Activated naive CD4-positive, alpha-beta T cell treated with anti-CD3 and anti-CD28 coated beads, Interleukin-2, amount 10 ng/mL, durations not matched to agents 7 days and 5 days (primary cell): ENCODE results near the gene PAX5.

ENCODE experiments used
- CTCF ChIA-PET: fragments of 350-600 bp; sonication (Branson Sonifier 250); formaldehyde crosslinking; loops from one replicate; lab custom pipeline; 2021; ENCODE audit warnings: antibody characterized with exemption; lab: Charles Lee
- DNase-seq: peaks from one replicate; pipeline ENCODE4 v3.0.0-alpha.2; 2020
- H3K27ac Mint-ChIP-seq: one replicate; pipeline ENCODE4 v1.8.0; 2021; ENCODE audit warnings: mild to moderate bottlenecking, moderate library complexity, mixed read lengths
- H3K27me3 Mint-ChIP-seq: one replicate; pipeline ENCODE4 v1.8.0; 2021; ENCODE audit warnings: mild to moderate bottlenecking, mixed read lengths
- H3K36me3 Mint-ChIP-seq: one replicate; pipeline ENCODE4 v1.8.0; 2021; ENCODE audit warnings: mixed read lengths
- H3K4me1 Mint-ChIP-seq: one replicate; pipeline ENCODE4 v1.8.0; 2021; ENCODE audit warnings: mixed read lengths
- H3K4me3 Mint-ChIP-seq: one replicate; pipeline ENCODE4 v1.8.0; 2021; ENCODE audit warnings: mild to moderate bottlenecking, moderate library complexity, mixed read lengths
- H3K9me3 Mint-ChIP-seq: one replicate; pipeline ENCODE4 v1.8.0; 2021; ENCODE audit warnings: mixed read lengths

The PAX5 gene

GRCh38 chr9:36939655-36940499 lies 94.2 kb downstream of the PAX5 start:
- Mint-ChIP-seq H3K4me3 (no peak overlapping the region), H3K27me3 (peaks cover 27% of the 10 kb centered on the region), H3K36me3 (no peaks in the 10 kb centered on the region), H3K9me3 (no peaks in the 10 kb centered on the region), H3K4me1 (no peaks in the 10 kb centered on the region), H3K27ac (no peak overlapping the region)
- CTCF ChIA-PET: no interaction called here
- no peak for DNase-seq

DNA sequence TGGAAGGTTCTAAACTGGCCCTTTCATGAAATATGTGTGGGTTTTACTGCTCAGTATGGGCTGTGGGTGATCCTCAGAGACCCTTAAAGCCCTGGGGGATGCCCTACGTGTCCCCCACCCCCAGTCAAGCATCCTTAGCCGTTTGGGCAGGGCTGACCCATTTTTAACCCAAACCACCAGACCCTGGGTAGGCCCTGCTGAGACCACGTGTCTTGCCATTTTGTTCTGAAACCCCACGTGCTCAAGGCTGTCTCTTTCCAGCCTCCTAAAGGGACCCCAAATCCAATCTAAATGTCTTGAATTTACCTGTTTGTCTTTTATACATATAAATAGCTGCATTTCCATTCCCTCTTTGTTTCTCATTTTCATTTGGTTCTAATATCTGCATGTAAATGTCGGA lies 94.9 kb downstream of the PAX5 start:
- H3K4me3 Mint-ChIP-seq: no peak overlapping the region
- H3K27ac Mint-ChIP-seq: no peak overlapping the region
- no peaks in the 10 kb centered on the region for H3K4me1 Mint-ChIP-seq
- no peak for DNase-seq
- no peaks in the 10 kb centered on the region for H3K9me3 Mint-ChIP-seq
- CTCF ChIA-PET: no interaction called here
- peaks cover 21% of the 10 kb centered on the region for H3K27me3 Mint-ChIP-seq
- H3K36me3 Mint-ChIP-seq: no peaks in the 10 kb centered on the region

GRCh38 chr9:36938617-36939016 lies 95.5 kb downstream of the PAX5 start:
- DNase-seq: no peak
- CTCF ChIA-PET: no interaction called here
- Mint-ChIP-seq H3K4me3 (no peak overlapping the region), H3K9me3 (no peaks in the 10 kb centered on the region), H3K36me3 (no peaks in the 10 kb centered on the region), H3K27ac (no peak overlapping the region), H3K27me3 (peaks cover 21% of the 10 kb centered on the region), H3K4me1 (no peaks in the 10 kb centered on the region)

DNA sequence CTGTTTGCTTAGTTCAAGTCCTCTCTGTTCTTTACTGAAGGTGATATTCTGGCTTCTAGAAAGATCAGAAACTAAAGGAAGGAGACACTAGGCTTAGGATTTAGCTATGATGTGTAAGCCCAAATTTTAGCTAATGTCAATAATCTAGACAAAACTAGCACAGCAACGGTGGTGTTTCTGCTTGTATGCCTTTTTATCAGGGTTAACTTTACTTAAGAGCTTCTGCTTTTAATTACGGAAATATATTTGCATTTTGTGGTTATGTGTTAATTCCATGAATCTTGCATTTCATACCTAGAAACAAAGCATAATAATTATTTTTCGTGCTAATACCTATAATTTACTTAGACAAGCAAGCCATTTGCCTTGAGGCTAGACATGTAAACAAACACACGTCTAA lies 96.1 kb downstream of the PAX5 start:
- Mint-ChIP-seq H3K36me3 (no peaks in the 10 kb centered on the region), H3K4me3 (no peak overlapping the region), H3K9me3 (no peaks in the 10 kb centered on the region), H3K27me3 (peaks cover 21% of the 10 kb centered on the region), H3K4me1 (no peaks in the 10 kb centered on the region), H3K27ac (no peak overlapping the region)
- no peak for DNase-seq
- CTCF ChIA-PET: no interaction called here

DNA sequence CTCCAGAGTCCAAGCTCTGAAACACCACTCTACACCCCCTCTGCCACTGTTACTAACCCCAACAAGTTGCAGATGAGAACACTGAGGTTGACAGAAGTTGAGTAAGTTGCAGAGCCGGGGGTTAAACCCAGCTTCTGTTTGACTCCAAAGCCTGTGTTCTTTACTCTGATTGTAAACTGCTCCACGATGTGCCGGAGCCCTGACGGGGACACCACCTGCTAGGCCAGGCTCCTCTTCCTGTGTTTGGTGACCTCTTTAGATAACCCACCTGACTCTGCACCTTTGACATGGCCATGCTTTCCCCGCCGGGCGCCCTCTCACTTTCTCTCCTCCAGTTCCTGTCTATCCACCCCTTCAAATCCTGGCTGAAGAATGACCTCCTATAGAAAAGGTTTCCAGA lies 96.7 kb downstream of the PAX5 start:
- no peak overlapping the region for H3K27ac Mint-ChIP-seq
- CTCF ChIA-PET: no interaction called here
- DNase-seq: no peak
- no peaks in the 10 kb centered on the region for H3K9me3 Mint-ChIP-seq
- H3K27me3 Mint-ChIP-seq: peaks cover 21% of the 10 kb centered on the region
- no peaks in the 10 kb centered on the region for H3K4me1 Mint-ChIP-seq
- no peaks in the 10 kb centered on the region for H3K36me3 Mint-ChIP-seq
- H3K4me3 Mint-ChIP-seq: no peak overlapping the region

GRCh38 chr9:36936498-36936831 lies 97.6 kb downstream of the PAX5 start:
- CTCF ChIA-PET: interaction anchor here (0.9 kb wide), 1 partner anchor 64 kb away, joined by 5 read pairs; no protein-coding TSS in a partner anchor
- Mint-ChIP-seq H3K36me3 (no peaks in the 10 kb centered on the region), H3K9me3 (peaks cover 2% of the 10 kb centered on the region), H3K27me3 (peaks cover 21% of the 10 kb centered on the region), H3K4me1 (no peaks in the 10 kb centered on the region), H3K27ac (no peak overlapping the region), H3K4me3 (no peak overlapping the region)
- DNase-seq: no peak

DNA sequence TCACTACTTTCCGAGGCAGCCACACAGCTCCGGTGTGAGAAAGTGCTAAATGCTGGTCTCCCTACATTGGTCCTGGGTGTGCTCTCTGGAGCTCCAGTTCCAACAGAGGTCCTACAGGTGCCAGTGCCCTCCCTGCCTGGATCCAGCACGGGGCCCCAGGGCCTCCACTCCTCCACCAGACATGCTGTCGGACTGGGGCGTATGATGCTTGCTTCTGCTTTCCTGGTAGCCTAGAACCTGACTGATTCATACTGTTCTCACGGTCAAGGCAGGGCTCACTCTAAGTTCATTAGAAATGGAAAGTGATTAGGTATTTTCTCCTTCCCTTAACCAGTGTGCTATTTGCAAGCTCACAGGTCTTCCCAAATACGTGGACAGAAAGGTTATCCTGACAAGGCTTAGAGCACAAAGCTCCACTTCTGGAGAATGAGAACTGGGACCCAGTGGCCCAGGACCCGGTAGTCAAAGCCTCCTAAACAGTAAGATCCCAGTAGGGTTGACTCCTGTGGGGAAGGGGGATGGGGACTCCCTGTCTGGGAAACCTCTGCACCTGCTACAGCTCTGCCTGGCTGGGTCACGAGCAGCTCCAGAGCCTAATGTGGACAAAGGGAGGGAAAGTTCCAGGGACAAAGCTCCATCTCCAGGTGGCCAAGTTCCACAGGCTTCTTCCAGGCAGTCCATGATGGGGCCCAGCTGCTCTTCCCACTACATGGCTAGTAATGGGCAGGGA lies 98.1 kb downstream of the PAX5 start:
- CTCF ChIA-PET: interaction anchor here (0.9 kb wide), 1 partner anchor 63 kb away, joined by 5 read pairs; no protein-coding TSS in a partner anchor
- no peak overlapping the region for H3K27ac Mint-ChIP-seq
- H3K36me3 Mint-ChIP-seq: no peaks in the 10 kb centered on the region
- H3K4me1 Mint-ChIP-seq: no peaks in the 10 kb centered on the region
- H3K4me3 Mint-ChIP-seq: no peak overlapping the region
- H3K9me3 Mint-ChIP-seq: peaks cover 2% of the 10 kb centered on the region
- H3K27me3 Mint-ChIP-seq: peaks cover 21% of the 10 kb centered on the region
- DNase-seq: no peak

- no peaks in the 10 kb centered on the region for H3K4me1 Mint-ChIP-seq
- DNase-seq: no peak
- peaks cover 21% of the 10 kb centered on the region for H3K27me3 Mint-ChIP-seq
- H3K9me3 Mint-ChIP-seq: peaks cover 2% of the 10 kb centered on the region
- H3K36me3 Mint-ChIP-seq: no peaks in the 10 kb centered on the region
- CTCF ChIA-PET: interaction anchor here (0.9 kb wide), 1 partner anchor 63 kb away, joined by 5 read pairs; no protein-coding TSS in a partner anchor
- H3K4me3 Mint-ChIP-seq: no peak overlapping the region
- H3K27ac Mint-ChIP-seq: no peak overlapping the region
Measured at GRCh38 chr9:36935332-36935731, 98.7 kb downstream of the PAX5 start.

- Mint-ChIP-seq H3K4me3 (no peak overlapping the region), H3K27ac (no peak overlapping the region), H3K36me3 (no peaks in the 10 kb centered on the region), H3K27me3 (peaks cover 25% of the 10 kb centered on the region), H3K4me1 (no peaks in the 10 kb centered on the region), H3K9me3 (peaks cover 2% of the 10 kb centered on the region)
- CTCF ChIA-PET: no interaction called here
- no peak for DNase-seq
Measured at GRCh38 chr9:36934478-36935065, 99.5 kb downstream of the PAX5 start.

GRCh38 chr9:36933676-36934215 lies 100.3 kb downstream of the PAX5 start:
- no peaks in the 10 kb centered on the region for H3K36me3 Mint-ChIP-seq
- peaks cover 26% of the 10 kb centered on the region for H3K27me3 Mint-ChIP-seq
- no peak overlapping the region for H3K27ac Mint-ChIP-seq
- H3K4me1 Mint-ChIP-seq: no peaks in the 10 kb centered on the region
- no peak overlapping the region for H3K4me3 Mint-ChIP-seq
- peaks cover 2% of the 10 kb centered on the region for H3K9me3 Mint-ChIP-seq
- CTCF ChIA-PET: no interaction called here
- no peak for DNase-seq

DNA sequence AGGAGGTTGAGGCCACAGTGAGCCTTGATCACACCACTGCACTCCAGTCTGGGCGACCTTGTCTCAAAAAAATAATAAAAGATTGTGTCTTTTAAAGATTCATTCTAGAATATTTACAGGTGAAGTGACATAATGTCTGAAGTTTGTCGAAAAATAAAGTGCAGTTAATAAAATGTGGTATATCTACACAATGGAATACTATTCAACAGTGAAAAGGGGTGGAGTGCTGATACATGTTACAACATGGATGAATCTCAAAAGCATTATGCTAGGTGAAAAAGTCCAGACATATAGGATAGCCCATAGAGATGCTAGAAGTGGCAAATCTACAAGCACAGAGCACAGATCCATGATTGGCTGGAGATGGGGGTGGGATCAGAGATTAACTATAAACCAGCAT lies 101.9 kb downstream of the PAX5 start:
- Mint-ChIP-seq H3K9me3 (peaks cover 2% of the 10 kb centered on the region), H3K36me3 (no peaks in the 10 kb centered on the region), H3K4me3 (no peak overlapping the region), H3K27me3 (peaks cover 16% of the 10 kb centered on the region), H3K4me1 (no peaks in the 10 kb centered on the region), H3K27ac (no peak overlapping the region)
- CTCF ChIA-PET: no interaction called here
- DNase-seq: no peak

DNA sequence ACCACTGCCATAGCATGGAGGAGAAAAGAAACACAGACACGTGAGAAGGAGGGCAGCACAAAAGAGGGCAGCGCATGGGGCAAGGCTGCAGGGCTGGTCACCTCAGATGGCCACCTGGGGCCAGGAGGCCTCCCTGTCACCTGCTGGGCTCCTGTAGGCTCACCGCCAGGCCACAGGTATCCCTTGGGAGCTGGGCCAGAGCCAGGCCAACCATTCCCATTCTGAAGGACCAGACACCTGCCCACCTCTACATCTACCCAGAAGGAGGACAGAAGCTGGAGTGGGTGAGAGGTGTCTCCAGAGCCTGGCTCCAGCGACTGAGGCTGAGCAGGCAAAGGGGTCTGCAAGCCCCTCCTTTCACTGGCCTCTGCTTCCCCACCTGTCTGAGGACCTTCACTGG lies 103.1 kb downstream of the PAX5 start:
- Mint-ChIP-seq H3K36me3 (no peaks in the 10 kb centered on the region), H3K27ac (no peak overlapping the region), H3K27me3 (peaks cover 6% of the 10 kb centered on the region), H3K9me3 (peaks cover 2% of the 10 kb centered on the region), H3K4me1 (no peaks in the 10 kb centered on the region), H3K4me3 (no peak overlapping the region)
- DNase-seq: no peak
- CTCF ChIA-PET: no interaction called here

DNA sequence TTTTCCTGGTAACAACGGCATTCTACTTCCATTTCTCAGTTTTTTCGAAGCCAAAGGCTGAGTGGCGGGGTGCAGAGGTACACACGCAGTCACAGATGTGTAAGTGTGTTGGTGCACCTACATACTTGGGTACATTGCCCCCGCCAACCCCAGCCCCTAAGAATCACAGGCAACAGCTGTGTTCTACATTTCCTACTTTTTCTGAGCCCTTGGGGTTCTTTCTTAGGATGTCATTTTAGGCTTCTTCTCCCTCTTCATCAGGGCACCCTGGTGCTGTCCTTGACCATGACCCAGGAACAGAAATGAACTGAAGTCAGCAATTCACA lies 104.8 kb downstream of the PAX5 start:
- CTCF ChIA-PET: interaction anchor here (1.2 kb wide), 1 partner anchor 57 kb away, joined by 3 read pairs; no protein-coding TSS in a partner anchor

DNA sequence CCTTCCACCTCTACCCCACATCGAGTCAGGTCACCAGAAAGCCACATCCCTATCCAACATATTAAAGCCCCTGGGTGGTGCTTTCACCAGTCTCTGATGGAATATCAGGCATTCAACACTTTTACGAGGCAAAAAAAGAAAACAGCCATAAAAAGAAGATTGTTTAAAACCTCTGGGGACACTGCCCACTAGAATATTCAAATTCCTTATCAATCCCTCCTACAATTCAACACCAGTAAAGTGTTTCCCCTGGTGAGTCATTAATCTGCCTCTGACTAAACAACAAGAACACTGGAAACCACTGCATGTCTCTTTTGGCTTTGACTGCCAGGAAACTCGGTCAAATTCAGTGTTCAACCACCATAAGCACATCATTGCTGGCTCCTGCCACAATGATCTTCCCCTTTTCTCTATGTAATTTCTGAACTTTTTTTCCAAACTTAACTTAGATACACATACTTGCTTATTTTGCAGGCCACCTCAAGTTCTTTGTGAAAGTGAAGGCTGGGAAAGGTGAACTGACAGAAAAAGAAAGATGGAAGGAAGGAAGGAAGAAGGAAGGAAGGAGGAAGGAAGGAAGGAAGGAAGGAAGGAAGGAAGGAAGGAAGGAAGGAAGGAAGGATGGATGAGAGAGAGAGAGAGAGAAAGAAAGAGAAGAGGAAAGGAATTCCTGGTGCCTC lies 105.3 kb downstream of the PAX5 start:
- Mint-ChIP-seq H3K27me3 (peaks cover 6% of the 10 kb centered on the region), H3K9me3 (peaks cover 2% of the 10 kb centered on the region), H3K4me1 (peaks cover 3% of the 10 kb centered on the region), H3K36me3 (no peaks in the 10 kb centered on the region), H3K4me3 (no peak overlapping the region), H3K27ac (no peak overlapping the region)
- CTCF ChIA-PET: no interaction called here
- DNase-seq: no peak

More for the DNA sequence above, 104.8 kb downstream of the PAX5 start:
- Mint-ChIP-seq H3K4me3 (no peak overlapping the region), H3K9me3 (peaks cover 2% of the 10 kb centered on the region), H3K27me3 (peaks cover 6% of the 10 kb centered on the region), H3K36me3 (no peaks in the 10 kb centered on the region), H3K27ac (no peak overlapping the region), H3K4me1 (peaks cover 1% of the 10 kb centered on the region)
- no peak for DNase-seq
